Measurements from ENCODE around the gene ALB. TPM values are rescaled to one million over a fixed set of nuclear protein-coding genes. Genes with fewer than 3 reads are reported as not detected.

Gene ALB
- total and polyA plus RNA-seq, 2 of the 8 experiments (the other 6 are each of a cell fraction or from before 2014, with no cell fraction given), result 0.12 TPM; not detected in 1

GRCh38 chr4:73391774-73392173 is 12.3 kb upstream of the ALB start (continued):
- TF ChIP-seq, protein P1, sequence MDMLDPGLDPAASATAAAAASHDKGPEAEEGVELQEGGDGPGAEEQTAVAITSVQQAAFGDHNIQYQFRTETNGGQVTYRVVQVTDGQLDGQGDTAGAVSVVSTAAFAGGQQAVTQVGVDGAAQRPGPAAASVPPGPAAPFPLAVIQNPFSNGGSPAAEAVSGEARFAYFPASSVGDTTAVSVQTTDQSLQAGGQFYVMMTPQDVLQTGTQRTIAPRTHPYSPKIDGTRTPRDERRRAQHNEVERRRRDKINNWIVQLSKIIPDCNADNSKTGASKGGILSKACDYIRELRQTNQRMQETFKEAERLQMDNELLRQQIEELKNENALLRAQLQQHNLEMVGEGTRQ (IDR thresholded peaks at IDR 0.05; ENCODE audit: low read length), result no peak
- TF ChIP-seq ASH2L (IDR thresholded peaks at IDR 0.05; ENCODE audit: low read length), result no peak
- no peak for TF ChIP-seq BCL11A (IDR thresholded peaks at IDR 0.05; ENCODE audit: low read depth in 2 of 2, low read length in 2 of 2)
- no peak for TF ChIP-seq YY1 (IDR thresholded peaks at IDR 0.05; ENCODE audit: low read depth, low read length)
- TF ChIP-seq TAF7 (optimal IDR thresholded peaks at IDR 0.05; ENCODE audit: borderline replicate concordance, low read depth, low read length), result no peak
- no peak for TF ChIP-seq GABPA (IDR thresholded peaks at IDR 0.05; ENCODE audit: borderline replicate concordance, insufficient read depth, low read length)
- TF ChIP-seq CBX8 (IDR thresholded peaks at IDR 0.05; ENCODE audit: borderline replicate concordance, low read depth, low read length), result no peak
- TF ChIP-seq HDAC2 (IDR thresholded peaks at IDR 0.05; ENCODE audit: borderline replicate concordance in 1 of 2, low read depth in 2 of 2, low read length in 2 of 2), result no peak
- TF ChIP-seq E2F6 (IDR thresholded peaks at IDR 0.05), result no peak
- TF ChIP-seq PHF8 (conservative IDR thresholded peaks at IDR 0.05; ENCODE audit: low read depth, low read length), result no peak
- TF ChIP-seq RNF2 (IDR thresholded peaks at IDR 0.05; ENCODE audit: borderline replicate concordance, low read depth, low read length, missing control alignments, poor library complexity, severe bottlenecking), result no peak

Measured in H1 (cell line).